Neuronal stem cell (in vitro differentiated cells): ENCODE measurements around the gene PDE2A.

Experiments
- DNase-seq: peaks from one replicate; pipeline ENCODE4 v3.0.0-alpha.2; 2013; ENCODE audit warnings: low spot score
- H2AFZ ChIP-seq: one replicate; pipeline ENCODE4 v1.6.1; 2013; ENCODE audit warnings: mild to moderate bottlenecking, low read length, inconsistent platforms
- H2AK5ac ChIP-seq: 2 replicates; pipeline ENCODE4 v1.6.1; 2013; ENCODE audit warnings: low read depth, mild to moderate bottlenecking, inconsistent platforms, low read length, moderate library complexity, mixed read lengths
- H2BK120ac ChIP-seq: 2 replicates; pipeline ENCODE4 v1.6.1; 2013; ENCODE audit warnings: low read depth, mild to moderate bottlenecking, inconsistent platforms, low read length, moderate library complexity, mixed read lengths
- H2BK12ac ChIP-seq: one replicate; pipeline ENCODE4 v1.6.1; 2013; ENCODE audit warnings: low read length, inconsistent platforms
- H2BK15ac ChIP-seq: 2 replicates; pipeline ENCODE4 v1.6.1; 2013; ENCODE audit warnings: mild to moderate bottlenecking, low read length, inconsistent platforms, mixed read lengths
- H2BK5ac ChIP-seq: one replicate; pipeline ENCODE4 v1.6.1; 2013; ENCODE audit warnings: inconsistent platforms, mild to moderate bottlenecking, low read length, moderate library complexity
- H3K14ac ChIP-seq: one replicate; pipeline ENCODE4 v1.6.1; 2013; ENCODE audit warnings: low read length, inconsistent platforms
- H3K18ac ChIP-seq: 2 replicates; pipeline ENCODE4 v1.6.1; 2013; ENCODE audit warnings: low read length, inconsistent platforms
- H3K23ac ChIP-seq: 2 replicates; pipeline ENCODE4 v1.6.1; 2013; ENCODE audit warnings: low read depth, mild to moderate bottlenecking, mixed read lengths, low read length, inconsistent platforms; ENCODE audit not compliant: poor library complexity
- H3K27ac ChIP-seq: replicated peaks from 3 replicates; pipeline ENCODE4 v1.5.1; 2013; ENCODE audit warnings: low read length, inconsistent platforms
- H3K27me3 ChIP-seq, 3 experiments: 2 replicates each; pipeline ENCODE4 v1.6.1; 2013; ENCODE audit warnings: low read length in 3 of 3, mild to moderate bottlenecking in 2 of 3, inconsistent platforms in 1 of 3, low read depth in 1 of 3, mixed read lengths in 1 of 3, moderate library complexity in 1 of 3; ENCODE audit not compliant: control insufficient read depth in 3 of 3, insufficient read depth in 3 of 3
- H3K36me3 ChIP-seq, 2 donors: replicated peaks in 1 of 2; 2 replicates each; pipeline ENCODE4 v1.6.1; 2013; ENCODE audit warnings: low read length in 2 of 2; ENCODE audit not compliant: control insufficient read depth in 2 of 2, insufficient read depth in 2 of 2
- H3K4ac ChIP-seq: 2 replicates; pipeline ENCODE4 v1.6.1; 2013; ENCODE audit warnings: inconsistent platforms, mild to moderate bottlenecking, low read length, moderate library complexity
- H3K4me1 ChIP-seq, 2 donors: 1 replicate in 1 of 2; 2 replicates in 1 of 2; pipeline ENCODE4 v1.6.1; 2013; ENCODE audit warnings: low read length in 2 of 2, low read depth in 1 of 2; ENCODE audit not compliant: control insufficient read depth in 2 of 2, insufficient read depth in 1 of 2
- H3K4me2 ChIP-seq: one replicate; pipeline ENCODE4 v1.6.1; 2013; ENCODE audit warnings: mild to moderate bottlenecking, low read length, inconsistent platforms; ENCODE audit not compliant: insufficient read depth, poor library complexity, severe bottlenecking
- H3K4me3 ChIP-seq, 2 donors: 2 replicates each; pipeline ENCODE4 v1.5.1; 2013; ENCODE audit warnings: low read length in 2 of 2, mild to moderate bottlenecking in 2 of 2, inconsistent platforms in 1 of 2, moderate library complexity in 1 of 2
- H3K79me1 ChIP-seq: one replicate; pipeline ENCODE4 v1.6.1; 2013; ENCODE audit warnings: low read depth, mild to moderate bottlenecking, inconsistent platforms, low read length, moderate library complexity
- H3K9ac ChIP-seq: one replicate; pipeline ENCODE4 v1.6.1; 2013; ENCODE audit warnings: mild to moderate bottlenecking, low read depth, low read length, inconsistent platforms; ENCODE audit not compliant: poor library complexity
- H3K9me3 ChIP-seq, 2 donors: replicated peaks in 1 of 2; 2 replicates each; pipeline versions ENCODE3 to v1.6.1; 2013; ENCODE audit warnings: low read length in 2 of 2, mild to moderate bottlenecking in 2 of 2, inconsistent platforms in 1 of 2, low read depth in 1 of 2, mixed read lengths in 1 of 2, moderate library complexity in 1 of 2; ENCODE audit not compliant: control insufficient read depth in 2 of 2, insufficient read depth in 1 of 2
- H4K8ac ChIP-seq: one replicate; pipeline ENCODE4 v1.6.1; 2013; ENCODE audit warnings: low read depth, mild to moderate bottlenecking, inconsistent platforms, low read length, moderate library complexity
- H4K91ac ChIP-seq: one replicate; pipeline ENCODE4 v1.6.1; 2013; ENCODE audit warnings: low read length, low read depth, mild to moderate bottlenecking, inconsistent platforms; ENCODE audit not compliant: poor library complexity
- WGBS, 2 donors: extraction: QIAGEN DNeasy Blood & Tissue Kit; methylation state at CpG; one replicate each; pipeline ENCODE4 v1.1.7; 2013; ENCODE audit warnings: missing lambda C conversion rate in 2 of 2, mixed read lengths in 1 of 2; ENCODE audit not compliant: insufficient read length in 2 of 2, insufficient replicate concordance in 1 of 2; ENCODE audit errors: extremely low coverage in 2 of 2; 5-methylcytosine and 5-hydroxymethylcytosine counted together

The PDE2A gene

GRCh38 chr11:72578991-72579815 is 95.0 kb downstream of the PDE2A start:
- no peak overlapping the region for H2AFZ ChIP-seq
- H2BK5ac ChIP-seq = peak overlapping the region; percentile 27
- peak overlapping the region; percentile 73 for H2AK5ac ChIP-seq
- H2BK12ac ChIP-seq = no peak overlapping the region
- H2BK15ac ChIP-seq = peak overlapping the region; percentile 38
- WGBS, 2 donors = no CpG with 5 or more reads among the region's 13 CpGs
- no peak overlapping the region for H4K8ac ChIP-seq
- peak overlapping the region; percentile 70 for H3K23ac ChIP-seq
- H3K4me3 ChIP-seq = peak overlapping the region in 1 of 2 donors; percentile 32
- no peak overlapping the region for H3K27ac ChIP-seq
- H3K27me3 ChIP-seq = peaks cover 0 to 36% (median 12%) of the 10 kb centered on the region in 3 experiments
- H3K14ac ChIP-seq = peak overlapping the region; percentile 23
- no peaks in the 10 kb centered on the region for H3K36me3 ChIP-seq
- H4K91ac ChIP-seq = no peak overlapping the region
- H2BK120ac ChIP-seq = no peak overlapping the region
- peak overlapping the region; percentile 21 for H3K18ac ChIP-seq
- H3K79me1 ChIP-seq = no peaks in the 10 kb centered on the region
- no peak for DNase-seq
- peaks cover 3 to 4% of the 10 kb centered on the region in 2 donors for H3K4me1 ChIP-seq
- no peak overlapping the region for H3K9ac ChIP-seq
- no peak overlapping the region for H3K4ac ChIP-seq
- H3K4me2 ChIP-seq = no peak overlapping the region
- no peaks in the 10 kb centered on the region for H3K9me3 ChIP-seq

GRCh38 chr11:72578566-72578965 is 95.7 kb downstream of the PDE2A start:
- Histone ChIP-seq H3K9me3 (no peaks in the 10 kb centered on the region), H2AFZ (no peak overlapping the region), H2BK120ac (peak overlapping the region; percentile 66), H3K4ac (no peak overlapping the region), H3K36me3 (no peaks in the 10 kb centered on the region), H3K18ac (no peak overlapping the region), H4K91ac (peak overlapping the region; percentile 14), H2BK5ac (peak overlapping the region; percentile 27), H3K23ac (peak overlapping the region; percentile 70), H2BK12ac (no peak overlapping the region), H3K4me3 (no peak overlapping the region), H3K27me3 (peaks cover 0 to 29% (median 6%) of the 10 kb centered on the region in 3 experiments), H3K9ac (no peak overlapping the region), H3K14ac (no peak overlapping the region), H4K8ac (peak overlapping the region; percentile 67), H3K27ac (no peak overlapping the region), H2BK15ac (peak overlapping the region; percentile 38), H3K79me1 (no peaks in the 10 kb centered on the region), H3K4me1 (peaks cover 2 to 3% of the 10 kb centered on the region in 2 donors), H3K4me2 (no peak overlapping the region), H2AK5ac (no peak overlapping the region)
- no CpG with 5 or more reads among the region's 5 CpGs for WGBS, 2 donors
- no peak for DNase-seq

DNA sequence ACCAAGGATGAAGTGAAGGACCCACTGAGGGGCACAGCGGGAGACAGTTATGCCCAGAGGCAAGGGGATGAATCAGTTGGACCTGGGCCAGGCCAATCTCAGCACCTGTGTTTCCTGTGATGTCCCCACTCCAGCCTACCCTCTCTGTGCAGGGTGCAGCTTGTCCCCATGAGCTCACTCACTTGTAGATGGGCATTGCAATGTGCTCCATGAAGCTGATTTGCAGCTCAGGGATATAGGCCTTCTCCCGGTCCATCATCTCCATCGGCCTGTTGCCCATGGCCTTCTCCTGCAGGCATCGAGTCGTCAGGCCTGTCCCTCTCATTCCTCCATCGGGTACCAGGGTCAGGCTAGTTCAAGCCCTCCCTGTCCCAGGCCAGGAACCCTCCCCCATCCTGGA is 96.2 kb downstream of the PDE2A start:
- H3K27ac ChIP-seq = no peak overlapping the region
- H3K36me3 ChIP-seq = no peaks in the 10 kb centered on the region
- no peak overlapping the region for H4K8ac ChIP-seq
- no peak overlapping the region for H3K4ac ChIP-seq
- H2BK120ac ChIP-seq = no peak overlapping the region
- no peak overlapping the region for H2AFZ ChIP-seq
- H3K9ac ChIP-seq = no peak overlapping the region
- no peak overlapping the region for H3K14ac ChIP-seq
- no peak overlapping the region for H2BK15ac ChIP-seq
- no peak overlapping the region for H4K91ac ChIP-seq
- H3K9me3 ChIP-seq = no peaks in the 10 kb centered on the region
- H3K4me3 ChIP-seq = no peak overlapping the region
- peaks cover 0 to 24% (median 5%) of the 10 kb centered on the region in 3 experiments for H3K27me3 ChIP-seq
- H2BK12ac ChIP-seq = no peak overlapping the region
- H2BK5ac ChIP-seq = no peak overlapping the region
- H3K4me2 ChIP-seq = no peak overlapping the region
- no peaks in the 10 kb centered on the region for H3K79me1 ChIP-seq
- no peak overlapping the region for H3K18ac ChIP-seq
- WGBS, 2 donors = no CpG with 5 or more reads among the region's 6 CpGs
- H2AK5ac ChIP-seq = no peak overlapping the region
- H3K4me1 ChIP-seq = peaks cover 2 to 3% of the 10 kb centered on the region in 2 donors
- H3K23ac ChIP-seq = no peak overlapping the region
- DNase-seq = no peak

GRCh38 chr11:72577271-72577721 is 96.9 kb downstream of the PDE2A start:
- H3K36me3 ChIP-seq = no peaks in the 10 kb centered on the region
- no peak overlapping the region for H4K8ac ChIP-seq
- H3K9ac ChIP-seq = peak overlapping the region; percentile 33
- H3K4me2 ChIP-seq = no peak overlapping the region
- peak overlapping the region; percentile 40 for H3K18ac ChIP-seq
- peaks cover 0 to 17% (median 5%) of the 10 kb centered on the region in 3 experiments for H3K27me3 ChIP-seq
- H3K27ac ChIP-seq = no peak overlapping the region
- no peak overlapping the region for H3K4ac ChIP-seq
- H2BK12ac ChIP-seq = no peak overlapping the region
- H2BK5ac ChIP-seq = no peak overlapping the region
- no peak overlapping the region for H3K23ac ChIP-seq
- no peak for DNase-seq
- H3K9me3 ChIP-seq = no peaks in the 10 kb centered on the region
- H3K79me1 ChIP-seq = no peaks in the 10 kb centered on the region
- no peak overlapping the region for H2BK120ac ChIP-seq
- peak overlapping the region; percentile 35 for H2AK5ac ChIP-seq
- no peak overlapping the region for H4K91ac ChIP-seq
- H3K4me1 ChIP-seq = peaks cover 2 to 3% of the 10 kb centered on the region in 2 donors
- H3K4me3 ChIP-seq = no peak overlapping the region
- no peak overlapping the region for H2AFZ ChIP-seq
- H2BK15ac ChIP-seq = no peak overlapping the region
- whole genome bisulfite sequencing, 2 donors = no CpG with 5 or more reads among the region's 14 CpGs
- no peak overlapping the region for H3K14ac ChIP-seq
